DND-41 (cell line): Measurements from ENCODE around the gene TRHDE.

Experiments
- CTCF ChIP-seq: IDR thresholded peaks from 2 replicates; pipeline ENCODE4 v1.5.1; 2012; ENCODE audit warnings: borderline replicate concordance, low read length, moderate library complexity, mild to moderate bottlenecking; ENCODE audit not compliant: poor library complexity, severe bottlenecking; ENCODE audit errors: extremely low read depth
- EZH2 ChIP-seq: IDR thresholded peaks from 3 replicates; pipeline ENCODE4 v1.6.1; 2012; ENCODE audit warnings: borderline replicate concordance, low read depth, mild to moderate bottlenecking, moderate library complexity, low read length, inconsistent platforms; ENCODE audit not compliant: severe bottlenecking

DNA sequence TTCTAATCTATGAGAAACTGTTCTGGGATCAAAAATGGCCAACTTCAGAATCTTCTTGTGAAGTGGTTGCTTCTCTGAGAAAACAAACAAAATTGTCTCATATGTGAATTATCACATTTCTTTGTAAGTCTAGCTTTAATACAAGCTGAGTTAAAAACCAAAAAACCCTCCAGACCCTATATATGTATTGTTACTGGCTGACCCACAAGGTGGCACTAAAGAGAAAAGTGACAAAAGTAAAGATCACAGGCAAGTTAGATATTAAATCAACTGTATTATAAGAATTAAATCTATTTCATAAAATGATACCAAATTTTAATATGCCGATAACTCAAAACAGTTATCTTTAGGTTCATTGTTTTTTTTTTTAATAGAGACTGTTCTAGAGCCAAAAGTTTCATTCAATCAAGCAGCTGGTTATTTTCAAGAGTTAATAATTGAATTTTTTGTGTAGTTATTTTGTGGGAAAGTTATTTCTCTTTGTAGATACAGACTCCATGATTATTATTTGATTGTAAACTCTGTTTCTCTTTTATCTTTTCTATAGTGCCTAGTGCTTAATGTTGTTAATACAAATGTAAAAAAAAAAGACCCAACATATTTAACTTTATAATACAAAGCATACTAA, 7.5 kb upstream of the TRHDE start:
- TF ChIP-seq CTCF (peak; percentile 52), EZH2 (no peak)
